Duodenal mucosa (tissue), 2 donors: ENCODE measurements around the gene HYDIN.

Experiments
- H3K27ac ChIP-seq: one replicate; pipeline ENCODE4 v1.7.0; 2013; ENCODE audit warnings: low read depth, low read length
- H3K27me3 ChIP-seq, 2 donors: one replicate each; pipeline ENCODE4 v1.7.0; 2013; ENCODE audit warnings: low read length in 2 of 2, control low read depth in 1 of 2; ENCODE audit not compliant: insufficient read depth in 2 of 2, control insufficient read depth in 1 of 2
- H3K36me3 ChIP-seq, 2 donors: one replicate each; pipeline ENCODE4 v1.7.0; 2013; ENCODE audit warnings: low read length in 2 of 2, control low read depth in 1 of 2; ENCODE audit not compliant: insufficient read depth in 2 of 2, control insufficient read depth in 1 of 2
- H3K4me1 ChIP-seq, 2 donors: one replicate each; pipeline ENCODE4 v1.7.0; 2013; ENCODE audit warnings: low read length in 2 of 2, control low read depth in 1 of 2; ENCODE audit not compliant: insufficient read depth in 2 of 2, control insufficient read depth in 1 of 2
- H3K4me3 ChIP-seq, 2 donors: one replicate each; pipeline ENCODE4 v1.7.0; 2013; ENCODE audit warnings: low read length in 2 of 2, low read depth in 1 of 2
- H3K9ac ChIP-seq, 2 donors: one replicate each; pipeline ENCODE4 v1.7.0; 2013; ENCODE audit warnings: low read length in 2 of 2, low read depth in 1 of 2
- H3K9me3 ChIP-seq, 2 donors: one replicate each; pipeline ENCODE4 v1.7.0; 2013; ENCODE audit warnings: low read length in 2 of 2, control low read depth in 1 of 2; ENCODE audit not compliant: control insufficient read depth in 1 of 2

HYDIN gene

GRCh38 chr16:71255721-71256120 lies 25.2 kb upstream of the HYDIN start:
- Histone ChIP-seq H3K9me3 (no peaks in the 10 kb centered on the region), H3K4me3 (no peak overlapping the region), H3K4me1 (peaks cover 0 to 4% of the 10 kb centered on the region in 2 donors), H3K36me3 (no peaks in the 10 kb centered on the region), H3K9ac (no peak overlapping the region), H3K27me3 (peaks cover 0 to 5% of the 10 kb centered on the region in 2 donors), H3K27ac (no peak overlapping the region)

- Histone ChIP-seq H3K4me3 (no peak overlapping the region), H3K4me1 (peaks cover 0 to 4% of the 10 kb centered on the region in 2 donors), H3K27me3 (peaks cover 0 to 5% of the 10 kb centered on the region in 2 donors), H3K9me3 (no peaks in the 10 kb centered on the region), H3K36me3 (no peaks in the 10 kb centered on the region), H3K27ac (no peak overlapping the region), H3K9ac (no peak overlapping the region)
These were observed 24.5 kb upstream of the HYDIN start for GRCh38 chr16:71254832-71255525.

DNA sequence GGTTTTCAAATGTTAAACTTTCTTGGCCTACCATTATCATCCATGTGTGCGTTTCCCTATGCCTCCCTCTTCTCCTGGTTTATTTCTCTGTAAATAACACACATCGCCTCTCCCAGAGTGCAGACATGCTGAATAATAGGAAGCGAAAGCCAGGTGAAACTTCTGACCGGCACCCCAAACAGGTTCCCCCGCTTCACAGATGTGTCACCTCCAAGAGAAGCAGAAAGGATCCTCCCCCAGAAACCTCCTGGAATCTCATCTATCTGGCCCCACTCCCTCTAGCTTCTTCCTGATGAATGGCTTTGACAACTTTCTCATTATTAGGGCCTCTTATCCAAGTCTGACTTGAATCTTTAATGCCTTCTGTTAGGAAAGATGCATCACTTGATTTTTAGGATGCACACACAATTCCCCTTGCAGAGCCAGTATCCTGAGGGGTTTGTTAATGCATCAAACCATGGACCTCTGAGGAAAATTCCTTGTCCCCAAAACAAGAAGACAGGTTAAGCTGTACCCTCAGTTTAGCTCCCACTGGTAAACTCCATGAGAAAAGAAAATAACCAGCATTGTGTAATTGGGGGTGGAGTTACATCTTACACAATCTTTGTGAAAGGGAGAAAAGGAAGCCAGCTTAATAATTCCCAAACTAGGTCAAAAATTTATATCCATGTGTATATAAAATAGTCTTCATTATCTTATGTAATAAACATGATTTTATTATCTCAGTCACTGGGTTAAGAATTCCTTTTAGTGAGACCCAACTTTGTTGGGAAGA lies 20.1 kb upstream of the HYDIN start:
- Histone ChIP-seq H3K27ac (no peak overlapping the region), H3K36me3 (no peaks in the 10 kb centered on the region), H3K4me1 (peaks cover 0 to 1% of the 10 kb centered on the region in 2 donors), H3K4me3 (no peak overlapping the region), H3K9ac (no peak overlapping the region), H3K27me3 (no peaks in the 10 kb centered on the region), H3K9me3 (no peaks in the 10 kb centered on the region)

GRCh38 chr16:71249399-71249798 lies 18.9 kb upstream of the HYDIN start:
- no peaks in the 10 kb centered on the region for H3K4me1 ChIP-seq
- no peak overlapping the region for H3K27ac ChIP-seq
- no peaks in the 10 kb centered on the region for H3K9me3 ChIP-seq
- no peaks in the 10 kb centered on the region for H3K27me3 ChIP-seq
- no peaks in the 10 kb centered on the region for H3K36me3 ChIP-seq
- no peak overlapping the region for H3K4me3 ChIP-seq
- no peak overlapping the region for H3K9ac ChIP-seq

DNA sequence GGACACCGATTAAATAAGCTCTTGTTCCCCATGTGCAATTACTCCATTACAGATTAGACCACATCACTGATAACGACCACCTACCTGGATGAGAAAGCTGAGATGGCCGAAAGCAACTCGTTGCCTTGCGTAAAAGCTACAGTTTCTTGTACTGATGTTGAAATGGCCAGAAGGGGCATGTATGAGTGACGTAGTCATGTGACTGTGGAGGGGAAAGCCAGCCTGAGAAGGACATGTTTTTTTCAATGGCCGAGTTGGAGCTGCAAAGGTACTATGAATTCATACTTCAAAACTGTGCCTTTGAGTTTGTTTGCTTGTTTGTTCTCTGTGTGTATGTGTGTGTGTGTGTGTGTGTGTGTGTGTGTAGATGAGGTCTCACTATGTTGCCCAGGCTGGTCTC lies 17.0 kb upstream of the HYDIN start:
- Histone ChIP-seq H3K27me3 (no peaks in the 10 kb centered on the region), H3K36me3 (no peaks in the 10 kb centered on the region), H3K27ac (no peak overlapping the region), H3K9me3 (no peaks in the 10 kb centered on the region), H3K4me3 (no peak overlapping the region), H3K4me1 (peaks cover 5 to 10% of the 10 kb centered on the region in 2 donors), H3K9ac (no peak overlapping the region)

DNA sequence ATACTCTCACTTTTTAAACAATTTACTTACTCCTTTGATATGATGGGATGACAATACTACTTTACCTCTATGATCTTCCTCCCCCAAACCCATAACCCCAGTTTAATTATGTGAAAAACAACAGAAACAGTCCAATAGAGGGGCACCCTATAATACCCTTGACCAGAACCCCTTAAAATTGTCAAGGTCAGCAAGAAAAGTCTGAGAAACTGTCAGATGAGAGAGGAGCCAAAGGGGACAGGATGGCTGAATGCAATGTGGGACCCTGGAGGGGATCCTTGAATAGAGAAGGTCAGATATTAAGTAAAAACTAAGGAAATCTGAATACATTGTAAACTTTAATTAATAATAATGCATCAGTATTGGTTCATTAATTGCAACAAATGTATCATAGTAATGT lies 15.8 kb upstream of the HYDIN start:
- Histone ChIP-seq H3K36me3 (no peaks in the 10 kb centered on the region), H3K27ac (no peak overlapping the region), H3K27me3 (no peaks in the 10 kb centered on the region), H3K9ac (no peak overlapping the region), H3K4me1 (peaks cover 9 to 17% of the 10 kb centered on the region in 2 donors), H3K4me3 (no peak overlapping the region), H3K9me3 (no peaks in the 10 kb centered on the region)

DNA sequence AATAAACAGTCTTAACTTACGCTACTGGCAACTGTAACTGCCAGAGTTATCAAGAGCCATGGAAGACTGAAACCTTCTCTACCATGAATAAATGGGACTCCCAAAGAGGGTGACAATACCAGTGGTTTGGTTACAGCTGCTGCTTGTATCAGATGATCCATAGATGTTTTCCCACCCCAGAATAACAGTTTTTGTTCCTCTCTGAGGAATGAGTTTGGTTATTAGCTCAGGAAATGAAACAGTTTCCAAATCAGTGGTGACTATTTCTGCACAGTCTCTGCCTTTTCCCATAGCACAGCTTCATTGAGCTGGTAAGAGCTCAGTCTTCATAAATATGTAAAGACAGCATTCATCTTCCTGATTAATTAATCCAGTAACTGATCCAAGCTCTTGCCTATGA lies 14.0 kb upstream of the HYDIN start:
- H3K4me3 ChIP-seq: no peak overlapping the region
- H3K4me1 ChIP-seq: peaks cover 9 to 17% of the 10 kb centered on the region in 2 donors
- no peaks in the 10 kb centered on the region for H3K9me3 ChIP-seq
- H3K27ac ChIP-seq: no peak overlapping the region
- H3K27me3 ChIP-seq: no peaks in the 10 kb centered on the region
- no peak overlapping the region for H3K9ac ChIP-seq
- no peaks in the 10 kb centered on the region for H3K36me3 ChIP-seq

DNA sequence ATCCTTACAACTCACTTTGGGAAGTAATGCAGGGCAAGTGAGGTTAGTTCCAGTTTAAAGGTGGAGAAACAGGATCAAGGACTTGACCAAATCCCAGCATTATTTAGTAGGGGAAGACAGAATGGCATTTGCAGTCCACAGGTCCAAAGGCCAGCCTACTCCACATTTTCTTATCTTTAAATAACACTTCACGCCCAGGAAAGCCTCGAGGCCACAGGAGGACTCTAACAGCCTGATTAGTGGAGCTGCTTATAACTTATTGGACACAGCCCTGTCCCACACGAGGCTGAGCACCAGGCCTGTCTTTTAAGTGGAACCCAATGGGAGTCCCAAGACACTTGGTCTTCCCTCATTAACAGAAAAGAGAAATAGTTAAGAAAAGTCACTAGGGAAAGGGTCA lies 12.1 kb upstream of the HYDIN start:
- no peak overlapping the region for H3K27ac ChIP-seq
- peaks cover 9 to 17% of the 10 kb centered on the region in 2 donors for H3K4me1 ChIP-seq
- H3K4me3 ChIP-seq: no peak overlapping the region
- H3K9me3 ChIP-seq: no peaks in the 10 kb centered on the region
- no peaks in the 10 kb centered on the region for H3K27me3 ChIP-seq
- H3K9ac ChIP-seq: no peak overlapping the region
- no peaks in the 10 kb centered on the region for H3K36me3 ChIP-seq

DNA sequence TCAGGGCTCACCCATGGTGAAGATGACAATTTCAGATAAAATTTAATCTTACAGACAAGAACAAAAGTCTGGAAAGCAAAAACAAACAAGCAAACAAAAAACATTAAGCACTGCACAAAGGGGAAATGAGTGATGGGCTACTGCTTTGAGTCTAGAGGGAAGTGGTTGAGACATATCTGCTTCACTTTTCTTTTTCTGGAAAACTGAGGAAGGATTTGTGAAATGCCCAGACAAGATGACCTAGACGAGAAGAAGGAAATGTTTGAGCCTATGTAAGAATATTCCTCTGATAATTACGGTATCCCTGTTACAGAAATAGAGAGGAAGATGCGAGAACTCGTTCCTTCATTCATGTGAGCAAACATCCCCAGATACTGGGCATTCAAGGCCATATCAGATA lies 11.5 kb upstream of the HYDIN start:
- Histone ChIP-seq H3K9ac (no peak overlapping the region), H3K27me3 (no peaks in the 10 kb centered on the region), H3K9me3 (no peaks in the 10 kb centered on the region), H3K36me3 (no peaks in the 10 kb centered on the region), H3K4me1 (peaks cover 9 to 17% of the 10 kb centered on the region in 2 donors), H3K4me3 (no peak overlapping the region), H3K27ac (no peak overlapping the region)

DNA sequence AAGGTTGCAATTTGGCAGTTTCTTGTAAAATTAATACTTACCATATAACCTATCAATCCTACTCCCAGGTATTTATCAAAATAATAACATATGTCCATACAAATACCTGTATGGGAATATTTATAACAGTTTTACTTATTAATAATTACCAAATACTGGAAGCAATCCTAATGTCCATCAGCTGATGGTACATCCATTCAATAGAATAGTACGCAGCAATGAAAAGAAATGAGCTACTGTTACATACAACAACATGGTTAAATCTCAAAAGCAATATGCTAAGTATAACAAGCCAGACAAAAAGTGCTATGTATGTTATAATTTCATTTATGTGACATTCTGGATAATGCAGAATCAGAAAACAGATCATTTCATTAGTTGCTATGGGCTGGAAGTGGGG lies 1.2 kb downstream of the HYDIN start:
- H3K4me1 ChIP-seq: no peaks in the 10 kb centered on the region
- peaks cover 0 to 8% of the 10 kb centered on the region in 2 donors for H3K27me3 ChIP-seq
- H3K36me3 ChIP-seq: no peaks in the 10 kb centered on the region
- no peak overlapping the region for H3K27ac ChIP-seq
- H3K9me3 ChIP-seq: peaks cover 8 to 18% of the 10 kb centered on the region in 2 donors
- no peak overlapping the region for H3K9ac ChIP-seq
- H3K4me3 ChIP-seq: no peak overlapping the region
